Psoas muscle (tissue), 8 donors: ENCODE measurements around the gene KHDRBS2. TPM values are rescaled to one million over a fixed set of nuclear protein-coding genes. Genes with fewer than 3 reads are reported as not detected.

Experiments
- ATAC-seq, 4 donors: fragments of 200-7000 bp; cut with Tn5 transposase; one replicate each; pipeline ENCODE4 v1.9.1; 2020; ENCODE audit warnings: moderate library complexity in 3 of 4, mild to moderate bottlenecking in 2 of 4
- DNase-seq, 2 donors: peaks; one replicate each; pipeline ENCODE4 v3.0.0-alpha.2; 2020
- H3K27ac ChIP-seq: fragments of 200-600 bp; one replicate; pipeline ENCODE4 v1.8.0; 2022
- H3K27me3 ChIP-seq, 3 donors: fragments of 200-600 bp in 1 of 3; one replicate each; pipeline versions ENCODE4 v1.6.1 to v1.8.0; 2013 to 2022; ENCODE audit warnings: low read length in 2 of 3, mild to moderate bottlenecking in 2 of 3, moderate library complexity in 1 of 3; ENCODE audit not compliant: insufficient read depth in 3 of 3
- H3K36me3 ChIP-seq, 2 donors: fragments of 200-600 bp in 1 of 2; one replicate each; pipeline versions ENCODE4 v1.6.1 to v1.8.0; 2013 to 2022; ENCODE audit warnings: low read depth in 1 of 2, mild to moderate bottlenecking in 1 of 2, moderate library complexity in 1 of 2; ENCODE audit not compliant: insufficient read depth in 1 of 2
- H3K4me1 ChIP-seq: fragments of 200-600 bp; one replicate; pipeline ENCODE4 v1.8.0; 2022
- H3K4me3 ChIP-seq: fragments of 200-600 bp; one replicate; pipeline ENCODE4 v1.8.0; 2022; ENCODE audit warnings: mild to moderate bottlenecking
- H3K9me3 ChIP-seq: fragments of 200-600 bp; one replicate; pipeline ENCODE4 v1.8.0; 2022
- CTCF ChIP-seq: fragments of 200-600 bp; IDR thresholded peaks from one replicate; pipeline ENCODE4 v1.8.0; 2022; ENCODE audit warnings: antibody characterized with exemption
- WGBS, 3 donors: extraction: QIAGEN DNeasy Blood & Tissue Kit; methylation state at CpG; one replicate each; pipeline versions ENCODE4 v1.1.6 to v1.1.7; 2013; 5-methylcytosine and 5-hydroxymethylcytosine counted together
- intact Hi-C, 2 donors: fragments of 100-400 bp; cut with DNase I; formaldehyde crosslinking; loops; one replicate each; pipeline versions ENCODE4 v1.11.0 to v1.14.2; 2022
- polyA plus RNA-seq, 3 donors: library from polyadenylated mRNA; stranded (reverse); fragments of 200-250 nt; gene quantifications; one replicate each; pipeline ENCODE4 v1.2.3, GENCODE V29; 2013
- total RNA-seq, 4 donors: library from RNA; stranded (reverse); fragmentation: NEBNext Ultra II Directional in 2 of 4; extraction: Animal tissue kit (Norgen Biotek cat#: 25700) in 2 of 4; gene quantifications; one replicate each; pipeline versions ENCODE4 v1.2.1 to v1.2.4, GENCODE V29; 2021 to 2023
- donor health status: healthy with polysubstance abuse.
- donor health status: DM: no; HTN: no; CAD: no; lungs with moderate emphysema.
- donor health status: Bipolar disorder and iron deficiency.
- donor health status: healthy.
- donor health status: DM: yes; HTN: yes; CAD: no.
- donor health status: DM: no; HTN: no; CAD: no.
- donor health status: DM: no; HTN: no; CAD: no.
- donor health status: DM: yes; HTN: yes; CAD: no.

The KHDRBS2 gene
- total and polyA plus RNA-seq, 7 donors: 0.04 to 0.15 (median 0.06) TPM; not detected in 3

GRCh38 chr6:62146954-62147853 lies 138.8 kb downstream of the KHDRBS2 start:
- intact Hi-C loops: no loop called here
- Histone ChIP-seq H3K4me1 (no peaks in the 10 kb centered on the region), H3K9me3 (no peaks in the 10 kb centered on the region), H3K27me3 (no peaks in the 10 kb centered on the region), H3K4me3 (no peak overlapping the region), H3K27ac (no peak overlapping the region), H3K36me3 (no peaks in the 10 kb centered on the region)
- ATAC-seq (no peak), DNase-seq (no peak)
- no peak for TF ChIP-seq CTCF
- 58 to 64% (median 60%) methylated on average over 4 of the region's 4 CpGs for WGBS, 3 donors

GRCh38 chr6:62129127-62129526 lies 156.9 kb downstream of the KHDRBS2 start:
- ATAC-seq (no peak), DNase-seq (no peak)
- Histone ChIP-seq H3K27ac (no peak overlapping the region), H3K4me1 (no peaks in the 10 kb centered on the region), H3K27me3 (no peaks in the 10 kb centered on the region), H3K36me3 (no peaks in the 10 kb centered on the region), H3K4me3 (no peak overlapping the region), H3K9me3 (no peaks in the 10 kb centered on the region)
- WGBS, 3 donors: 63 to 68% (median 65%) methylated on average over 1 of the region's 1 CpG
- no peak for TF ChIP-seq CTCF
- intact Hi-C loops: no loop called here

- intact Hi-C loops: no loop called here
- ATAC-seq: no peak
- TF ChIP-seq CTCF: no peak
- no peaks in the 10 kb centered on the region for H3K4me1 ChIP-seq
- 59 to 82% (median 81%) methylated on average over 1 of the region's 1 CpG for WGBS, 3 donors
- no peak for DNase-seq
- no peaks in the 10 kb centered on the region for H3K27me3 ChIP-seq
- no peaks in the 10 kb centered on the region for H3K36me3 ChIP-seq
- peaks cover 4% of the 10 kb centered on the region for H3K9me3 ChIP-seq
- H3K27ac ChIP-seq: no peak overlapping the region
- no peak overlapping the region for H3K4me3 ChIP-seq
These were observed 166.6 kb downstream of the KHDRBS2 start for GRCh38 chr6:62119401-62119800.

- H3K27ac ChIP-seq: no peak overlapping the region
- intact Hi-C loops: no loop called here
- H3K4me1 ChIP-seq: no peaks in the 10 kb centered on the region
- no peaks in the 10 kb centered on the region for H3K9me3 ChIP-seq
- no peak for TF ChIP-seq CTCF
- no peaks in the 10 kb centered on the region for H3K36me3 ChIP-seq
- ATAC-seq (no peak), DNase-seq (no peak)
- no peaks in the 10 kb centered on the region for H3K27me3 ChIP-seq
- WGBS, 3 donors: 79 to 87% (median 81%) methylated on average over 8 of the region's 8 CpGs
- no peak overlapping the region for H3K4me3 ChIP-seq
These were observed 182.7 kb downstream of the KHDRBS2 start for GRCh38 chr6:62103186-62103859.
